Limb (tissue), 2 donors: ENCODE results near the gene CAPN14.

Experiments used
- DNase-seq, 2 donors: peaks; one replicate each; pipeline ENCODE4 v3.0.0-alpha.2; 2016; ENCODE audit errors: extremely low spot score in 2 of 2

CAPN14 gene

GRCh38 chr2:31217465-31218200, at the start of gene CAPN14:
Gene CAPN14, minus strand, starts transcription at chr2:31217515. Its CDS starts 12,068 bp downstream, at chr2:31205447.
- DNase-seq, result no peak

GRCh38 chr2:31266804-31267203, 49.5 kb upstream of the CAPN14 start:
- no peak for DNase-seq

- no peak for DNase-seq
Measured at GRCh38 chr2:31265234-31265633, 47.9 kb upstream of the CAPN14 start.

GRCh38 chr2:31263636-31264190, 46.4 kb upstream of the CAPN14 start:
- no peak for DNase-seq

- DNase-seq, result no peak
Measured at GRCh38 chr2:31260870-31261269, 43.6 kb upstream of the CAPN14 start.

GRCh38 chr2:31259075-31259474, 41.8 kb upstream of the CAPN14 start:
- no peak for DNase-seq

GRCh38 chr2:31258351-31258750, 41.0 kb upstream of the CAPN14 start:
- no peak for DNase-seq

GRCh38 chr2:31256611-31257382, 39.5 kb upstream of the CAPN14 start:
- no peak for DNase-seq

GRCh38 chr2:31255911-31256571, 38.7 kb upstream of the CAPN14 start:
- DNase-seq, result no peak

- DNase-seq, result no peak
Measured at GRCh38 chr2:31254237-31255203, 37.2 kb upstream of the CAPN14 start.

- no peak for DNase-seq
Measured at GRCh38 chr2:31253356-31254131, 36.2 kb upstream of the CAPN14 start.

GRCh38 chr2:31251851-31252250, 34.5 kb upstream of the CAPN14 start:
- DNase-seq, result no peak

GRCh38 chr2:31251018-31251417, 33.7 kb upstream of the CAPN14 start:
- DNase-seq, result no peak

- no peak for DNase-seq
Measured at GRCh38 chr2:31249009-31249690, 31.8 kb upstream of the CAPN14 start.

GRCh38 chr2:31248139-31248538, 30.8 kb upstream of the CAPN14 start:
- DNase-seq, result no peak

- DNase-seq, result no peak
Measured at GRCh38 chr2:31247711-31248110, 30.4 kb upstream of the CAPN14 start.

- no peak for DNase-seq
Measured at GRCh38 chr2:31246184-31246852, 29.0 kb upstream of the CAPN14 start.

- DNase-seq, result no peak
Measured at GRCh38 chr2:31244101-31244500, 26.8 kb upstream of the CAPN14 start.

GRCh38 chr2:31243053-31243452, 25.7 kb upstream of the CAPN14 start:
- DNase-seq, result no peak
